ENCODE measurements around the gene PATJ.

The PATJ gene

GRCh38 chr1:61904354-61904753 is 162.1 kb downstream of the PATJ start:
- no peak for TF ChIP-seq CTCF (IDR thresholded peaks at IDR 0.05; ENCODE audit: low read depth, low read length, missing control alignments)
- DNase-seq (ENCODE audit: extremely low read depth, low read depth) = no peak
- H3K4me3 ChIP-seq (replicated peaks; ENCODE audit: low read depth, low read length) = no peak overlapping the region

- no peak overlapping the region for H3K4me3 ChIP-seq (replicated peaks; ENCODE audit: low read depth, low read length)
- DNase-seq (ENCODE audit: extremely low read depth, low read depth) = no peak
- TF ChIP-seq CTCF (IDR thresholded peaks at IDR 0.05; ENCODE audit: low read depth, low read length, missing control alignments) = no peak
Measured at GRCh38 chr1:61907102-61907501, 164.8 kb downstream of the PATJ start.

- H3K4me3 ChIP-seq (replicated peaks; ENCODE audit: low read depth, low read length) = no peak overlapping the region
- no peak for DNase-seq (ENCODE audit: extremely low read depth, low read depth)
- no peak for TF ChIP-seq CTCF (IDR thresholded peaks at IDR 0.05; ENCODE audit: low read depth, low read length, missing control alignments)
Measured at GRCh38 chr1:61910035-61910434, 167.8 kb downstream of the PATJ start.

- H3K4me3 ChIP-seq (replicated peaks; ENCODE audit: low read depth, low read length) = no peak overlapping the region
- TF ChIP-seq CTCF (IDR thresholded peaks at IDR 0.05; ENCODE audit: low read depth, low read length, missing control alignments) = no peak
- DNase-seq (ENCODE audit: extremely low read depth, low read depth) = no peak
Measured at GRCh38 chr1:61914823-61915482, 172.7 kb downstream of the PATJ start.

- no peak overlapping the region for H3K4me3 ChIP-seq (replicated peaks; ENCODE audit: low read depth, low read length)
- TF ChIP-seq CTCF (IDR thresholded peaks at IDR 0.05; ENCODE audit: low read depth, low read length, missing control alignments) = peak; percentile 29
- DNase-seq (ENCODE audit: extremely low read depth, low read depth) = no peak
Measured at GRCh38 chr1:61921435-61921834, 179.2 kb downstream of the PATJ start.

GRCh38 chr1:61922950-61923480 is 180.7 kb downstream of the PATJ start:
- no peak overlapping the region for H3K4me3 ChIP-seq (replicated peaks; ENCODE audit: low read depth, low read length)
- TF ChIP-seq CTCF (IDR thresholded peaks at IDR 0.05; ENCODE audit: low read depth, low read length, missing control alignments) = no peak
- no peak for DNase-seq (ENCODE audit: extremely low read depth, low read depth)

Measured in HFF-Myc (cell line).